ENCODE results near the gene RBM33.

DNA sequence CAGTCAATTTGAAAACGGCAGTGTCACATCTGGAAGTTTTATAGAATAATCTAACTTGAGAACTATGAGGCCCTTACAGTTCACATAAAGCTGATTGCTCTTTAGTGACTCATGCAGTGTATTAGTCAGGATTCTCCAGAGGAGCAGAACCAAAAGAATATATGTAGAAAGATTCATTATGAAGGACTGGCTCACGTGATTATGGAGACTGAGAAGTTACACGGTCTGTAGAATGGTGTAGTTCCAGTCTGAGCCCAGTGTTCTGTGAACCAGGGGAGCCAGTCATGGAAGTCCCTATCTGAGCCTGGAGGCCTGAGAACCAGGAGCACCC lies 21.5 kb downstream of the RBM33 start:
- TF ChIP-seq KDM5A (IDR thresholded peaks at IDR 0.05; ENCODE audit: low read length) (no peak), POLR2AphosphoS5 (IDR thresholded peaks at IDR 0.05; ENCODE audit: low read depth, low read length) (no peak), POLR2A (IDR thresholded peaks at IDR 0.05; ENCODE audit: control extremely low read depth in 1 of 2, low read depth in 2 of 2, low read length in 2 of 2) (no peak), RXRA (IDR thresholded peaks at IDR 0.05; ENCODE audit: insufficient read depth, low read depth, low read length) (no peak), EZH2 (IDR thresholded peaks at IDR 0.05; ENCODE audit: low read depth, low read length, severe bottlenecking) (no peak), EP300 (IDR thresholded peaks at IDR 0.05; ENCODE audit: borderline replicate concordance in 1 of 2, low read depth in 2 of 2, low read length in 2 of 2) (no peak), CREB1 (IDR thresholded peaks at IDR 0.05) (no peak), SP1 (IDR thresholded peaks at IDR 0.05; ENCODE audit: low read depth, low read length) (no peak), GTF2F1 (IDR thresholded peaks at IDR 0.05; ENCODE audit: borderline replicate concordance, low read depth, low read length) (no peak)
- TF ChIP-seq, protein P1, sequence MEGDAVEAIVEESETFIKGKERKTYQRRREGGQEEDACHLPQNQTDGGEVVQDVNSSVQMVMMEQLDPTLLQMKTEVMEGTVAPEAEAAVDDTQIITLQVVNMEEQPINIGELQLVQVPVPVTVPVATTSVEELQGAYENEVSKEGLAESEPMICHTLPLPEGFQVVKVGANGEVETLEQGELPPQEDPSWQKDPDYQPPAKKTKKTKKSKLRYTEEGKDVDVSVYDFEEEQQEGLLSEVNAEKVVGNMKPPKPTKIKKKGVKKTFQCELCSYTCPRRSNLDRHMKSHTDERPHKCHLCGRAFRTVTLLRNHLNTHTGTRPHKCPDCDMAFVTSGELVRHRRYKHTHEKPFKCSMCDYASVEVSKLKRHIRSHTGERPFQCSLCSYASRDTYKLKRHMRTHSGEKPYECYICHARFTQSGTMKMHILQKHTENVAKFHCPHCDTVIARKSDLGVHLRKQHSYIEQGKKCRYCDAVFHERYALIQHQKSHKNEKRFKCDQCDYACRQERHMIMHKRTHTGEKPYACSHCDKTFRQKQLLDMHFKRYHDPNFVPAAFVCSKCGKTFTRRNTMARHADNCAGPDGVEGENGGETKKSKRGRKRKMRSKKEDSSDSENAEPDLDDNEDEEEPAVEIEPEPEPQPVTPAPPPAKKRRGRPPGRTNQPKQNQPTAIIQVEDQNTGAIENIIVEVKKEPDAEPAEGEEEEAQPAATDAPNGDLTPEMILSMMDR (IDR thresholded peaks at IDR 0.05; ENCODE audit: control extremely low read depth in 1 of 3, insufficient read depth in 1 of 3, low read depth in 1 of 3, low read length in 3 of 3): no peak
- TF ChIP-seq, protein P2, sequence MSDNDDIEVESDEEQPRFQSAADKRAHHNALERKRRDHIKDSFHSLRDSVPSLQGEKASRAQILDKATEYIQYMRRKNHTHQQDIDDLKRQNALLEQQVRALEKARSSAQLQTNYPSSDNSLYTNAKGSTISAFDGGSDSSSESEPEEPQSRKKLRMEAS (IDR thresholded peaks at IDR 0.05): no peak
